Tongue (tissue), 2 donors: ENCODE results near the gene TNFRSF12A. TPM values are rescaled to one million over a fixed set of nuclear protein-coding genes. Genes with fewer than 3 reads are reported as not detected.
"Not testable (repeated sequence)": the region's sequence is repeated elsewhere in the genome, so short reads cannot be mapped to it uniquely, and the experiment has no call there.

ENCODE experiments used
- DNase-seq: peaks from one replicate; pipeline ENCODE4 v3.0.0-alpha.2; 2015
- total RNA-seq: library from RNA; depleted of rRNA; stranded (reverse); fragments of >200 nt; gene quantifications from one replicate; pipeline ENCODE4 v1.2.3, GENCODE V29; 2014

TNFRSF12A gene
- total RNA-seq, 1 donor from 2014 or later = 41.3 TPM

- DNase-seq = no peak
These were observed 29.8 kb downstream of the TNFRSF12A start for GRCh38 chr16:3049921-3050481.

DNA sequence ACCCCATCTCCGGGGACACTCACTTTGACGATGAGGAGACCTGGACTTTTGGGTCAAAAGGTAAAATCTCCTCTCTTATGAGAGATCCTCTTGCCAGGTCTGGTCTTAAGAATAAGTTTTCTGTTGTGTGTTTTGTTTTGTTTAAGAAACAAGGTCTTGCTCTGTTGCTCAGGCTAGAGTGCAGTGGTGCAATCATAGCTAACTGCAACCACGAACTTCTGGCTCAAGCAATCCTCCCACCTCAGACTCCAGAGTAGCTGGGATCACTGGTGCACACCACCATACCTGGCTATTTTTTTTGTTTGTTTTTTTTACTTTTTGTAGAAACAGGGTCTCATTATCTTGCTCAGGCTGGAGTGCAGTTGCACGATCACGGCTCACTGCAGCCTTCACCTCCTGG lies 30.3 kb downstream of the TNFRSF12A start:
- DNase-seq = no peak

- no peak for DNase-seq
These were observed 30.8 kb downstream of the TNFRSF12A start for GRCh38 chr16:3051009-3051408.

DNA sequence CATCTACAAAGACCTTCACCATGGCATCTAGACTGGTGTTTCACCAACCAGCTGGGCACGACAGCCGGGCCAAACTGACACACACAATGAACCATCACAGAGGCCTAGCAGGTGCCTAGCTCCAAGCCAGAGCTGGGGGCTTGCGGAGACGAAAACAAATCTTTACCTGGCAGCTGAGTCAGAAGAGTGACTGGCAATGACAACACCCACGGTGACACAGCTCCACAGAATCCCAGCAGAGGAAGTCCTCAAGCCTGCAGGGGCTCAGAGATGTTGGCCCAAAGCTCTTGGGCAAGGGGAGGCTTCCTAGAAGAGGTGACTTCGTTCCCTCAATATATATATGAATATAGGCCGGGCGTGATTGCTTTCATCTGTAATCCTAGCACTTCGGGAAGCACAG lies 31.3 kb downstream of the TNFRSF12A start:
- no peak for DNase-seq

- not testable (repeated sequence) for DNase-seq
These were observed 32.6 kb downstream of the TNFRSF12A start for GRCh38 chr16:3052571-3053329.

DNA sequence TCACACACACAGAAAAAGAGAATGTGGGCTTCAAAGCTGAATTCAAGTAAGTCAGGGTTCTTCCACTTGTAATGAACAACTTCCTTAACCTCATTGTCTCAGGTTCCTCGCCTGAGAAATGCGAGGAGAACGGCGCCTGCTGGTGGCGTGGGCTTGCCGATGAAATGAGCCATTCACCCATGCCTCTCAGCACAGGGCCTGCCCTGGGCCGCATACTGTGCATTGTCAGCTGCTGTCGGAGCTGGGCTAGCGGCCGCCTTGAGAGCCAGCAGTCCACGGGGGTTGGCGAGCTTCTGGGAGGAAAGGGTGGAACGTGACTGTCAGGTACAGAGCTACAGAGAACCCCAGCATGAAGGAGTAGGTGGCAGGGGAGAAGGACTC lies 33.2 kb downstream of the TNFRSF12A start:
- not testable (repeated sequence) for DNase-seq

DNA sequence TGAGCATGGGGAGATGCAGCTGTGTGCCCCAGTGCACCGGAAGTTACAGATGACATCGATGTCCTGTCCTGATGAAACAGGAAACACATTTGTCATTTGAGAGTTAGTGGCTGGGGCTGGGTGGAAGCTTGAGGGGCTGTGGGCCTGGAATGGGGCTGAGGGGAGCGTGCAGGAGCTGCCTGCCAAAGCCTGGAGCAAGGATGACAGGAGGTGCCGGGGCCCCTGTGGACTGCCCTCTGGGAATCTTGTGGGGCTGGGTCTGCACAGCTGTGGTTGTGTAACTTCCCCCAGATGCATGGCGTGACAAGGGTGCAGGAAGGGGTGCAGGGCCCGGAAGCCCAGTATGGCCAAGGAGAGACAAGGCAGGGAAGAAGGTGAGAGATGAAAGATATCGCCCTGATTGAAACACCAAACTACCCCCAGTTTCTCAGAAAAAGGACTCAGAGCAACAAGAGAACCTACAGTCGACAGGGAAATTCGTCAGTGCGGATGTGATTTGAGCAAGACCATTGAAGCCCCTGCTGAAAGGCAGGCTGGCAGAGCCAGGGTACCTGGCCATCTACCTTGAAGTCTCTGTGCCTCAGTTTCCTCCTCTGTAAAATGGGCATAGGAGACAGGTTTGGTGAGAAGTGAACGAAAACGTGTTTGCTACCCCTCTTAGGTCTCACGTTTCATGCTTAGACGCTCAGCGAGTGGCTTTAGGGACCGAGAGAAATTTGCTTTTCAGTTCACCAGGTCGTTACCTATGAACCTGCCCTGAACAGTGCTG lies 35.0 kb downstream of the TNFRSF12A start:
- no peak for DNase-seq

- not testable (repeated sequence) for DNase-seq
These were observed 35.6 kb downstream of the TNFRSF12A start for GRCh38 chr16:3055734-3056115.

GRCh38 chr16:3056336-3057180 lies 36.4 kb downstream of the TNFRSF12A start:
- no peak for DNase-seq

DNA sequence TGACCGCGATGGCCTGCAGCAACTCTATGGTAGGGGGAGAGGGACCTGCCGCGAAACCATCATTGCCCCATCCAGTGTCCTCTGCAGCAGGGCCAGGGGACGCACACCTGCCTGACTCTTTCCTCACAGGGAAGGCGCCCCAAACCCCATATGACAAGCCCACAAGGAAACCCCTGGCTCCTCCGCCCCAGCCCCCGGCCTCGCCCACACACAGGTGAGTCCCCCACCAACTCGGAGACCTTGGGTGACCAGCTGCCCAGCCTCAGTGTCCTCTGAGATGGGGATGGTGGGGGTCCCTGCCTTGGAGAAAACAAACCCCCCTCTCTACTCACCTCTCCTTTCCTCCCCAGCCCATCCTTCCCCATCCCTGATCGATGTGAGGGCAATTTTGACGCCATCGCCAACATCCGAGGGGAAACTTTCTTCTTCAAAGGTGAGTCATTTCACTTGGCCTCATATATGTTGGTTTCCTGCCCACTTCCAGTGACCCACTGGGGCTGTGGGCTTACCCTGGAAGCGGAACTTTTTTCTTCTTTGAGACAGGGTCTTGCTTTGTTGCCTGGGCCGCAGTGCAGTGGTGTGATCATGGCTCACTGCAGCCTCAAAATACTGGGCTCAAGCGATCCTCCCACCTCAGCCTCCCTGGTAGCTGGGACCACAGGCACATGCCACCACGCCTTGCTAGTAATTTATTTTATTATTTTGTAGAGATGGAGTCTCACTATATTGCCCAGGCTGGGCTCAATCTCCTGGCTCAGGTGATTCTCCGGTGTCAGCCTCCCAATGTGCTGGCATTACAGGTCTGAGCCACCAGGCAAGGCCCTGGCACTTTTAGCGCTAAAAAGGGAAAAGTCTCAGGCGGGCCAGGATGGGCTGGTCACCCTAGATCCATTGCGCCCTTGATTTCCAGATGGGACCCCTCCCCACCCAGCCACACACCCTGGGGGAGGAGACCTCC lies 37.3 kb downstream of the TNFRSF12A start:
- no peak for DNase-seq

DNA sequence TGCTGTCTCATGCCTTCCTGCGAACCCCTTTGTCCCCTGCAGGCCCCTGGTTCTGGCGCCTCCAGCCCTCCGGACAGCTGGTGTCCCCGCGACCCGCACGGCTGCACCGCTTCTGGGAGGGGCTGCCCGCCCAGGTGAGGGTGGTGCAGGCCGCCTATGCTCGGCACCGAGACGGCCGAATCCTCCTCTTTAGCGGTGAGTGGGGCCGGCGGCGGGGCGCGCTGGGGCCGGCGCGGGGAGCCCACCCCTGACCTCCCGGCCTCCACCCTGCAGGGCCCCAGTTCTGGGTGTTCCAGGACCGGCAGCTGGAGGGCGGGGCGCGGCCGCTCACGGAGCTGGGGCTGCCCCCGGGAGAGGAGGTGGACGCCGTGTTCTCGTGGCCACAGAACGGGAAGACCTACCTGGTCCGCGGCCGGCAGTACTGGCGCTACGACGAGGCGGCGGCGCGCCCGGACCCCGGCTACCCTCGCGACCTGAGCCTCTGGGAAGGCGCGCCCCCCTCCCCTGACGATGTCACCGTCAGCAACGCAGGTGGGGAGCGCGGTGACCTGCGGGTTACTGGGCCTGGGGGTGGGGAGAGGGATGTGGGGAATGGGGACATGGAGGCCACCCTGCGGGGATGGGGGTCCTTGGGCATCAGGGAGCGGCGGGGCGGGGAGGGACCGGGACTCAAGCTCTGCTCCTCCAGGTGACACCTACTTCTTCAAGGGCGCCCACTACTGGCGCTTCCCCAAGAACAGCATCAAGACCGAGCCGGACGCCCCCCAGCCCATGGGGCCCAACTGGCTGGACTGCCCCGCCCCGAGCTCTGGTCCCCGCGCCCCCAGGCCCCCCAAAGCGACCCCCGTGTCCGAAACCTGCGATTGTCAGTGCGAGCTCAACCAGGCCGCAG lies 38.2 kb downstream of the TNFRSF12A start:
- peak; percentile 40 for DNase-seq

DNA sequence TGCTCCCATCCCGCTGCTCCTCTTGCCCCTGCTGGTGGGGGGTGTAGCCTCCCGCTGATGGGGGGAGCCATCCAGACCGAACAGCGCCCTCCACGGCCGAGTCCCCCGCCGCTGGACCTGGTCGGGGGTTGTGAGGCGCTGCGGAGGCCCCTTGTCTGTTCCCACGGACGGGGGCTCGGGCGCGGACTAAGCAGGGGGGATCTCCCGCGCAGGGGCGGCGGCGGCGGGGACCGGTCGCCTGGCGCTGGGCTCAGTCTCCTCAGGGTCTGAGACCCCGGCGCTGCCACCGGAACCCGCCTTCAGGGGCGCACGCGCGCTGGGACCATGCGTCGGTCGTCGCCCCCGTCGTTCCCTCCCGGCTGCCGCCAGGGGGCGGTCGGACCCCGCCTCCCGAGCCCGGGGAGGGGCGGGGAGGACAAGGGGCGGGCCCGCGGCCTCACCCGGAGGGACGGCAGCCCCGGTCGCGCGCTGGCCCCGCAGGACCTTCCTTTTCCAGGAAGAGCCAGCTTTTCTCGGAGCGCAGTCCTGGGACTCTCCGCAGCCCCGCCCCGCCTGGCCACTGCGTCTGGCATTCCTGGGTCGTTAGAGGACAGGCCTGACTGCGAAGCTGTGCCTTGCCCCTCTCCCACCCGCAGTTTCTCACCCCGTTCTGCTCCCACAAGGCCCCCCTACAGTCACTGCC lies 39.0 kb downstream of the TNFRSF12A start:
- DNase-seq = peak; percentile 93

DNA sequence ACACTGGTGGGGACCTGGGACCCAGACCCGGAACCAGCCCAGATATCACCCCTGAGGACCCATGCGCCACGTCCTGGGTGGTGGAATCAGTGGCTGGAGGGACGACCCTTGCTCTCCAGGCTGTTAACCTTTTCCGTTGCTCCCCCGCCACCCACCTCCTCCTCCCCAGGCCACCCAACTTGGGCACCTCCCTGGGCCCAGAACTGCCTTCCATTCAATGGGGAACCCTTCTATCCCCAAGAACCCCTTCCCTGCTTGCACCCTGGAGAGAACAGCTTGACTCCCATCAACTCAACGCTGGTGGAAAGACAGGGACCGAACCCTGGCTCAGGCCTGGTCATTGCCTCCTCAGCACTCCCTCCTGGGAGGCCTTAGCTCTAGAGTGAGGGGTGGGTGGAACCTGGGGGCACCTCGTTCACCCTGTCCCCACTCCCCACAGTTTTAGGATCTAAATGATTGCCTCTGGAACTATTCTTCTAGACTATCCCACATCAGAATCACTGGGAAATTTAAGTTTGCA lies 39.6 kb downstream of the TNFRSF12A start:
- no peak for DNase-seq

- peak; percentile 76 for DNase-seq
These were observed 40.4 kb downstream of the TNFRSF12A start for GRCh38 chr16:3060339-3061127.

GRCh38 chr16:3062553-3062952 lies 42.4 kb downstream of the TNFRSF12A start:
- DNase-seq = no peak

- no peak for DNase-seq
These were observed 43.6 kb downstream of the TNFRSF12A start for GRCh38 chr16:3063625-3064386.

DNA sequence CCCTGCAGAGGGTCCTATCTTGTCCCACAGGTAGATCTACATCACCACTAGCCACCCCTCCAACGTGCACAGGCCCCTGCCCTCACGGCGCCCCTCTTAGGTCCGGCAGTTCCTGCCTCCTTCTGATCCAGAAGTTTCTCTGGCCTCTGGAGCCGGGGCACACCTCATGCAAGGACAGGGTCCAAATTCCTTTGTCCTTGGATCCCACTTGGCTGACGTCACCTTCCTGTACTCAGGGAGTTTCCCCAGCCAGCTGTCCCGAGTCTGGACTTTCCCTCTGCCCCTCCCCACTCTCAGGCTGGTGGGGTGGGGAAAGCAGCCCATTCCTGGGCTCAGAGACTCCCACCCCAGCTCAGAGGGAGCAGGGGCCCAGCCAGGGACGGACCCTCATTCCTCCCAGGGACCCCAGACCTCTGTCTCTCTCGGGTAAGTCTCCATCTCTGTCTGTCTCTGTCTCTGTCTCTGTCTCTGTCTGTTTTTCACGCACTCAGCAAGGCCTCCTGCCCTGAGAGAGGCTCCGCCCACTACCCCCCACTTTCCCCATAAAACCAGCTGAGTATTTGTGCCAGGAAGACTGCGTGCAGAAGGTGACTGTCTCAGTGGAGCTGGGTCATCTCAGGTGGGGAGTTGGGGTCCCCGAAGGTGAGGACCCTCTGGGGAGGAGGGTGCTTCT lies 45.0 kb downstream of the TNFRSF12A start, which contains the start of gene IL32:
Gene IL32, plus strand, starts transcription at position 572 of the 673 bp plus-strand sequence. CDS start 172 bp downstream, outside the sequence.
- DNase-seq = peak; percentile 86
